GM19468 (cell line): ENCODE data around the gene CASTOR1.

Experiments
- ATAC-seq: cut with Tn5 transposase; IDR thresholded peaks from one replicate; pipeline ENCODE4 v1.9.1; 2021; ENCODE audit warnings: mild to moderate bottlenecking, moderate library complexity, moderate number of reproducible peaks; ENCODE audit not compliant: unreplicated experiment; ENCODE audit errors: extremely low read depth

The CASTOR1 gene

DNA sequence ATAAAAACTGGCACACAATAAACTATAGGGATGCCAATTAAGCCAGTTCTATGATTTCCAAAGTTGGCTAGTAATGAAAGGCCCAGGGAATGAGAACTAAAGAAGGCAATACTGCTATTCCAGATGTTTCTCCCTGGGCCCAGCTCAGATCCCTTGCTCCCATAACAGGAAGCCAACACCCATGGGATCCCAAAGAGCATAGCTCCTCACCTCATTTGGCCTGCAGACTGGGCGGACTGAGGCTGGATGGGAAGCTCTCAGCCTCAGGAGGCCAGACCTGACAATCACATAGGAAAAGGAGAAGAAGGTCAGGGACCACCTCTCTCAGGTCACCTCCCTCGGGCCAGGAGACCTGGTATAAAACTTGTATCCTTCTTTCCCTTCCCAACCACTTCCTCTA lies 32.2 kb upstream of the CASTOR1 start:
- ATAC-seq, result no peak

DNA sequence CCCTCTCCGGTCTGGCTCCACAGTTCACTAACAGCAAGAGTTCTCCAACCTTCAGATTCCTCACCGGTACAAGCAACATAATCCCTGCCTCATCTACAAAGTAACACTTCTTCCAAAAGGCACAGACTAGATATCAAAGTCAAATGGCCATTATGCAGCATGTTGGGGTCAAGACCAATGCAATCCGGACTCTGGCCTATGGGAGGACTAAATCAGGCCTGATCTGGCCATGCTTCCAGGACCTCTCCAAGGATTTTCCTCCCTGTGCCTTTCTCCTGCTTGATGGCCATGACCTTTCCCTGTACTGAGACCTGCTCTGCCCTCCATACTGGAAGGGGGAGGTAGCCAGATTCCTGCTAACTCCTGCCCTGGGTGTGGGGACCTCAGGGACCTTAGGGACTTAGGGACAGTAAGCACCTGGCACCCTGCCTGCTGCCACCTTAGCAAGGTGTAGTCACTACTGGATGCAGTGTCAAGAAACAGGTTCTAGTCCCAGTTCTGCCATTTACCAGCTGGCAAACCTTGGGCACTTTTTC lies 30.8 kb upstream of the CASTOR1 start:
- ATAC-seq, result no peak

DNA sequence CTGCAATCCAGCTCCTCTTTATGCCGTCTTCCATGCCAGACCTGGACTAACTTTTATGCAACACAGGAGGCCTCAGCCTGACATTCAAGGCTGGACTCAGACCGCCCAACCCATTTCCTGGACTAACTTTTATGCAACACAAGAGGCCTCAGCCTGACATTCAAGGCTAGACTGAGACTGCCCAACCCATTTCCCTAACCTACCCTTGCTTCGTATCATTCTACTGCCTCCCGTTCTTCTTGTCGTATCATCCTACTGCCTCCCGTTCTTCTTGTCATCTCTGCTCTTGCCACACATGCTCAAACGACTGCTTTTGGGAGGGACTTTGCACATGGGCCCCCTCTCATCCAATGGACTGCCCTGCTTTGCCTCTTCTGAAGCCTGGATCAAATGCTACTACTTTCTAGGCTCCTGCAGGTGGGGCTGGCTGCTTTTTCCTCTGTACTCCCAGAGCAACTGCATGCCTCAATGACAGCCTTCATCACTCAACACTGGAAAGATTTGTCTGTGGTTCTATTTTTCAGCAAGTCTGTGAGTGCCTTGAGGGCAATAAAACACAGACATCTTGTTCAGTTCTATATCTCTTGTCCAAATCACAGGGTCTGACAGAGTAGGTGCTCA lies 29.6 kb upstream of the CASTOR1 start:
- no peak for ATAC-seq

DNA sequence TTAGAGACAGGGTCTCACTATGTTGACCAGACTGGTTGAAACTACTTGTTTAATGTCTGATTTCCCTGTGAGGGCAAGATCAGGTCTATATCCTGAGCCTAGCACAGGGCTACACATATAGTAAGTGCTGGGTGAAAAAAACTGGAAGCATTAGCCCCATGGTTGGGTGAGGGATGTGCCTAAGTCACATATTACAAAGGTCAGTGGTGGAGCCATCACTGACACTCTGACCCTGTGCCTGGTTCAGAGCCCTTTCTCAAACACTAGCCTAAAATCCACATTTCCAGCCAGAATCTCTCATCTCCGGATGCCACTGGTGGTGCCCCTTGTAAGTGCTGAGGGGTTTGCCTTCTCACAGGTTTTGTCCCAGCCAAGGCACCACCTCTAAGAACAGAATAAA lies 28.5 kb upstream of the CASTOR1 start:
- no peak for ATAC-seq

DNA sequence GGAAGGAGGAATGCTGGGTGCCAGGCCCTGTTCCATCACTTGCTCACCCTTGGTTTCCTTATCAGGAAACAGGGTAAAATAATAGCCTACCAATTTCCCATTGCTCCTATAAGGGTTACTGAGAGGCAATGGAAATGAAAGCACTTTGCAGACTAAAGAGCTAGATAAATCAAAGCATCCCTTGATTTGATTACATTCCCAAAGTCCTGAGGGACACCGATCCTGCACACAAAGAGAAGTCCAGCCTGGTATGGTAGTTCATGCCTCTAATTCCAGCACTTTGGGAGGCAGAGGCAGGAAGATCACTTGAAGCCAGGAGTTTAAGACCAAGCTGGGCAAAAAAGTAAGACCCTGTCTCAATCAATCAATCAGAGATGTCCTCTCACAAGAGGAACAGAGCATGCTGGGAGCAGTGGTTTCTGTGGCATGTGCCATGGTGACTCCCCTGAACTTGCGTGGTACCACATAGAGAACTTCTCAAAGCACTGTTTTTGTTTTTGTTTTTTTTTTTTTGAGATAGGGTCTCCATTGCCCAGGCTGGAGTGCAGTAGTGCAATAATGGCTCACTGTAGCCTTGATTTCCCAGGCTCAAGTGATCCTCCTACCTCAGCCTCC lies 26.8 kb upstream of the CASTOR1 start:
- ATAC-seq, result no peak

DNA sequence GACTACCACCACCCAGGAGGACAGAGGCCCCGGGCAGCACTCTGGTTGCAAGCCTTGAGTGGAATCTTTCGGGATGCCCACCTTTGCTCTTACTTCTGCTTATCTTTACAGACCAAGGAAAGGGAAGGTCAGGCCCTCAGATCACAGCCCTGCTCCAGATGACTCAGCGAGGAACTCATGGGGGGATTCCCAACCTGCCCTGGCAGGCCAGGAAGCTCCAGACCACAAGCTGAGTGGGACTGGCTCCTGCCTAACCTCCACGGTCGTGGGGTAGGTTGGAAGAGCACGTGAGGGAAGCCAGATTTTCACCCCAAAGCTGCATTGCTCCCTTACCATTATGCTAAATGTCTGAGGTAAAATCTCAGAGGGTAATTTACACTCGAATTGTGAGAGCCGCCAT lies 25.6 kb upstream of the CASTOR1 start:
- ATAC-seq, result no peak

DNA sequence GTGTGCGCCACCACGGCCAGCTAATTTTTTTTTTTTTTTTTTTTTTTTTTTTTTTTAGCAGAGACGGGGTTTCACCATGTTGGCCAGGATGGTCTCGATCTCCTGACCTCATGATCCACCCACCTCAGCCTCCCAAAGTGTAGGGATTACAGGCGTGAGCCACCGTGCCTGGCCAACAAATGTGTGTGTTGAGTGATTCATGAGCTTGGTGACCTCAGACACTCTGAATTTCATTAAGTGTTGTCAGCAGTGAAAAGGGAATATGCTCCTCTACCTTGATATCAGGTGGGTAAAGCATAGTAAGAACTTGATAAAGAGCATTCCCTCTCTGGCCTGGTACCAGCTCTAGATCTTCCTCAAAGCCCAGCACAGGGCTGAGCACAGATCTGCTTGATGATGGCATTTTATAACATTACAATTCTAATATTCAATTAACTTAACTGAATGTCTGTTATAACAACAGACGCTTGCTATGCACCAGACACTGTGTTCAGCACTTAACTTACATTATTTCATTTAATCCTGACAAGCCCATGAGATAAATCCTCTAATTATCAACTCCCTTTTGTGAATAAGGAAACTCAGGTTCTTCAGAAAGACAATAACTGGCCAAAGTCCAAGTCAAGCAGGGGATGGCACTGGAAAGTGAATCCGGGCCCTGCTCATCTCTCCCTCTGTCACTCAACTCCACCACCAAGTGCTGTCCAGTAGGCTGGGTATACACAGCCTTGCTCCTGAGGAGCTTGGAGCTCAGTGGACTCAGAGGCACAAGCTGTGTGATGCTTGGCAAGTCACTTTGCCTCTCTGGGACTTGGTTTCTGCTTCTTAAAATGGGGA lies 24.4 kb upstream of the CASTOR1 start:
- no peak for ATAC-seq

DNA sequence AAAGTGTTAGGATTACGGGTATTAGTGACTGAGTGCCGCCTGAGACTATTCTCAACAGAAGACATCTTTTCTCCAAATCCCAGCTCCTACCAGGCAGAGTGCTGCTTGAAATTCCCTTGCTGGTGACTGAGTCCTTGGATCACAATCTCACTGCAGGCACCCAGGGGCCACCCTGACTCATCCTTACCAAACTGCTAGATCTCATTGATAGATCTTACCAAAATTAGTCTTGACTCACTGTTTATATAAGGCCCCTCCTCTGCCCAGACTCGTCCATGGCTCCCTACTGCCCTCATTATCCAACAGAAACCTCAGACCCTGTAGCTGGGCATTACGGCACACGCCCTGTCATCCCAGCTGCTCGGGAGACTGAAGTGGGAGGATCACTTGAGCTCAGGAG lies 22.7 kb upstream of the CASTOR1 start:
- ATAC-seq, result no peak

DNA sequence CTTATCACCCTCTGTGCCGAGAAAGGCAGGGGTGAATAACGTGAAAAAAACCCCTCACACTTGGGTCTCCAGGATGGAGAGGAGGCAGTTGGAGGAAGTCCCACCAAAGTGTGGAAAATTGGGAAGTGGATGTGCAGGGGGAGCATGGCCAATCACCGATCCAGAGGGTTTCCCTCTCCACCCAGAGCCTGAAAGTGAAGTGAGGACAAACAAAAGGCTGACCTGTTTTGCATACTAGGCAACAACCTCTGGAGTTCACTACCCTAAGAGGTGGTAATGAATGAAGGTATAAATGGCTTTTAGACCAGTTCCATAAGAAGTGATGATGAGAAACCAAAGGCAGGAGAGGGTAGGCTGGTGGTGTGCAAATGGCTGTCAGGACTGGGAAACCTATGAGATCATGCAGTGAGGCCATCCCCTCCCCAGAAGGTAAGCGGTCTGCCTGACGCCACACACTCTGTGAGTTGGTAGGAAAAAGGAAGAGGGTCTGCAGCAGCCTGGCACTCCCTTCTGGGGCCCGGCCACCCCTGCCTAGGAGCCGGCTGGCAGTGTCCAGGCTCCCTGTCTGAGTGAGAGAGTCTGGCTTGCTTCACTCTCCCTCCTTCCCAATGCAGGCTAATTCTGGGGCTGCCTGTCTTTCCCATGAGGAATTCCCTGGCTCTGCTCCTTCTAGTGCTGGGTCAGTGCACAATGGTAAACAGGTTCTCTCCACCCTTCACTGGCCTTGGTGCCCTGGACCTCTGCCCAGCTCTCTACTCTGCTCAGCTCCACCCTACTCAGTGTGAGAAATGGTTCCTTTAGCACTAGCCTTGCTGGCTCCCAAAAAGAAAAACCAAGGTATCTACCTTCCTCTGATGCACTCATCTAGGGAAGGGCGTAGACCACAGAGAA lies 21.8 kb upstream of the CASTOR1 start:
- no peak for ATAC-seq

DNA sequence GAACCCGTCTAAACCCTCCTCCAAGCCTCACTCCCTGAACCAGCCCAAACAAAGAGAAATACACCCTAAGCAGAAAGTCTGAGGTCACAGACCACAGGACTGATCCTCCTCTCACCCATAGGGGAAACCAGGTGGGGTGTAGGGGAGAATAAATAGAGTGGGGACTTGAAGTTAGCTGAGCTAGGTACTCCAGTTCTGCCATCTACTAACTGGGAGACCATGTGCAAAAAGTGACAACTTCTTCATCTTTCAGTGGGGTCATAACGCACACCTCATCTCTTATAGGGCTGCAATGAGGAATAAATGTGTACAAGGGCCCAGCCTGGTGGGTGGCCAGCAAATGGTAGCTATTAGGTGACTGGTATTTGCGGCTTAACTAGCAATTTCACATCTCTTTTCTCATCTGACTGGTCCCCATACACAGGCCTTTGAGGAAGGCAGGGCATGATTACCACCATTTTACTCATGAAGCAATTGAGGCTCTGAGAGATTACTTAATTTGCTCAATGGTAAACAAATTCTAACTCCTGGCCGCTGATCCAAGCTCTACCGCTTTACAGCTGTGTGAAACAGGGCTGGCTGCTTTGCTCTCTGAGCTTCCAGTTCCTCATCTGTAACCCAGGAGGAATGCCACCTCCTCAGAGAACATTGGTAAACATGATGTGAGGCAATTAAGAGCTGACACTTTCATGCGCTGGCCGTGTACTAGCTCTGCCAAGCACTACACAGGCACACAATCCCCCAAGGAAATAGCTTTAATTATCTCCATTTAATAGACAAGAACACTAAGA lies 20.8 kb upstream of the CASTOR1 start:
- no peak for ATAC-seq

DNA sequence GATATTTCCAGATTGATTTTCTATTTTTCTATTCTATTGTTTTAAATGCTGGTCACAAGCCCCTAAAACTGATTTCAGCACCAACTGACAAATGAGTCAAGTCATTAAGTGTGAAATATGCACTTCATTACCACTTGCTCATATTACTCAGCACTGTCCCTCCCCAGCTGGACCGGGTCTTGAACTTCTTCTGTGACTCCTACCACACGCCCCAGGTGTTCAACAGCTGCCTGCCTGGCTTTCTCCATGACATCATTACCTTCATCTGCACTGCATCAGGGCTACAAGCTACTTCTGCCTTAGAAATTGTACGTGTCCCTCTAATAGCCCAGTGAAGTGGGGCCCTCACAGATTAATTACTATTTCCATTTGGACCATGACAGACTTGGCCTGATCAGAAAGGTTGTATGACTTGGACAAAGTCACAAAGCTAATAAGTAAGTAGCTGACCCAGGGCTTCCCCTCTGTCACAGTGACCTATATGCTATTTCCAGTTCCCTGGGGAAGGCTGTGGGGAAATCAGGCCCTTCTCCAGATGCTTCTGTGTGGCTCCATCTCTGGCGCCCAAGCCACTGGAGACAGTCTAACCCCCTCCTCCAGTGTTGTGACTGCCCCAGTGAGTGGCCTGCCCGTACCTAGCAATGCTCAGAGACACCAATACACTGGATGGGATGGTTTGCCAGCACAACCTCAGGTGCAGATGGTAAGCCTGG lies 19.4 kb upstream of the CASTOR1 start:
- no peak for ATAC-seq

DNA sequence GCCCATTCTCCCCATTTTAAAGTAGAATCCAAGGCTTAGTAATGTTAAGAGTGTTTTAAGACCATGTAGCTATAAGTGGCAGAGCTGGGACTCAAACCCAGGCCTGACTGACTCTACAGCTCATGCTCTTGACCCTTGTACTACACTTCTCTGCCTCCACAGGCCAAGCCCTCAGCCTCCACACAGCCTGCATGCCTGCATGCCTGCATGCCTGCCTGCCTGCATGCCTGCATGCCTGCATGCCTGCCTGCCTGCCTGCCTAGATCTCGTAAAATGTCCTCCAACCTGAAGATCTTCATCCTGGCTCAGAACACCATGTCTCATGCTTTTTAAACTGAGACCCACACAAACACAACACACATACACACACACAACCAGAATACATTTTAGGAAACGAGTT lies 18.8 kb upstream of the CASTOR1 start:
- ATAC-seq, result no peak

DNA sequence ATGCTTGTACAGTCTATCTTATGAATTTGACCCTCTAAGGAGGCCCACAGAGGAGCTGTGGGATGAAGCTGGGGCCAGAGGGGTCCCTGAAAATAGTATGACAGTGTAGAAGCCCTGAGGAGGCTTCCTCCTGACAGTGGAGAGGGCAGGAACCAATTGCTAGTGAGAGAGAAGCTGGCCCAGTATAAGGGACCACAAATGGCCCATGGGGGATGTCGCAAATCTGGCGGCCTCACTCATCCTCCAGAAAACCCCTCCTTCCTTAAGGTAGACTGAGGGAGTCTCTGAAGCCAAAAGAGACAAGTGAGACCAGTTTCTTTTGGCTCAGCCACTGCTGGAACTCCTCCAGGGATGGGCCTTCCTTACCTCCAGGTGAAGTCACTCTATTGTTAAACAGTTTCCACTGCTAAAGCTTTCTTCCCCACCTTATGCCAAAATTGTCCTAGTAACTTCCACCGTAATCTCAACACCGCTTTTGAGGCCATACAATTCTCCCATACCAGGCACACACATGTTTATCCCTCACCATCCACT lies 17.8 kb upstream of the CASTOR1 start:
- no peak for ATAC-seq

DNA sequence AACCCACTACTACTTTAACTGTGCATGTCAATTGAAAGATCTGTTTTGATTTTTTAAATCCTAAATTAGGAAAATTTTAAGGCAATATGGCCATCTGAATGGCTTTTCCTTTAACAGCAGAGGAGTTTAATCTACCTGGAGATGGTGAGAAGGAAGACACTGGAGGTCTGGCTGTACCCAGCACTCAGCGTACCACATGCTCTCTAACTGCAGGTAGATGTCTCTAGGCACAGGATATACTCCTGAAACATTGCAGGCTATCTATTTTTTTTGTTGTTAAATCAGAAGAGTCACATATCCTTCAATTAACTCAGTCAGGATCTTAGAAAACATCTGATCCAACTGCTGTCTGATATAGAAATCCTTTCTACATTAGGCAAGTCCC lies 17.3 kb upstream of the CASTOR1 start:
- no peak for ATAC-seq

DNA sequence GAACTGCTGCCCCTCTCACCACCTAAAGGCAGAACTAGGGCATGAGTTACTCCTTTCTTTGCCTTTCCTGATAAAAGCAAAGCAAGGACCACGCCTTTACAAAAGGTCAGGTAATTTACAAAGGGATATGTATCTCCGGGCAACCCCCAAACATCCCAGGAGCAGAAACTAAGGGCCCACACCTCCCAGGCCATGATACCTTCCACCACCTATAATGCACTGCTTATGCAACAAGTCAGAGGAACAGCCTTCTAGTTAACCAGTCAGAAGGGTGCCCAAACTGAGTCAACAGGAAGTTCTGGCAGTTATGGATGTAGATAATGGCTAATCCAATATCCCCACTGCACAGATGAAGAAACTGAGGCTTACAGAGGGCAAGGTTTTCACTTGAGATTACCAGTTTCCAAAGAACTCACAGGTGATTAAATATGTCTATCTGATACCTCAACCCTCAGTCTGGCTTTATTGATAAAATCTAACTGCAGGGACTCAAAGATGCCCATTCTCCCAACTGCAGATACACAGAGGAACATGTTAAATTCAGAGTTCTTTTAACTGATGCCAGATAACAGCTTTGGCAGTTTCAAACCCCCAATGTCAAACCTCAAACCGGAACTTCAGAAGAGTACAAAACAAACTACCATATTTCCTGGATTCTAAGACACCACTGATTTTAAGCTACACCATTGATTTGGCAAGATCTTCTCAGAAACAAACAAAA lies 16.8 kb upstream of the CASTOR1 start:
- no peak for ATAC-seq

DNA sequence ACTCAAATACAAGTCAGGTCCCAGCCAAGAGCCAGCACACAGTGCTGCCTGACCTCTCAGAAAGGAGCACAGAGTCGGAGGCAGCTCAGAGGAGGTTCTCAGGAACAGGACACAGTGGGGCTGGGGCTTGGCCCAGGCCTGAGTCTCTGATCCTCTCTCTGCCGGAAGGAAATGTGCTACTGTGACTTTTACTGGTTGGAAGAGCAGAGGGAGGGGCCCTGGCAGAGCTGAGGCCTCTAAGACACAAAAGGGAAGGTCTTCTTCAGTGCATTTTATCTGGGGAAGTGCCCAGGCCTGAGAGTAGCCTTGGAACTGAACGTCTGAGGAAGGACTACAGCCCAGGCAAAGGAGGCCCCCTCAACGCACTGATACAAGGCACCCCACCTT lies 16.2 kb upstream of the CASTOR1 start:
- no peak for ATAC-seq

DNA sequence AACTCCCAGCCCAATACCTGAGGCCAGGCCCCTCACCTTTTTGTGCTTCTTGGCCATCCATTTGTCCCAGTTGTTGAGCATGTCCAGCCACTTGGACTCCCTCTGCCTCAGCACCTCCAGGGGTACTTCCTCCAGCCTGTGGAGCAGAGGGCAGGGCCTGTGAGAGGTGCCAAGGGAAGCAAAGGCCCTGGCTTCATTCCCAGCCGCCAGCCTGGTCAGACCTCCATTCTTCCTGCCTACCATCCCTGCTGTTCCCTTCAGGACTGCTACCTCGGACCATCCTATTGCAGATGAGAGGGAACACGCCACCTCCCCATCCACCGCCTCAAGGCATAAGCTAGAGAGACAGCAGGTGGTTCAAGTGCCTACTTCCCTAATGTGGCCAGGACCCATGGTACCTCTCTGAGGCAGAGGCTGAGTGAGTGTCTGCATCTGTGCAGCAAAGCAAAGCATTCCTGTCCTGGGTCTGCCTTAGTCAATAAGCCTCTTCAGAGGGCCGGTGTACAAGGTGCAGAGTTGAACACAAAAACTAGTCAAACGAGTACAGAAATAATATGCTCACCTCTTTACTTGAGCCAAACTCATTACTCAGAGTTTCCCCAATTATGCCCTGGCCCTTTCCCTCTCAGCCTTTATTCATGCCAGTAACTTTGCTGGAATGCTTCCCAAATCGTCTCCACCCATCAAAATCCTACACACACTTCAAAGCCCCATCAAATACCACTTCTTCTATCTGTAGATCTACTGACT lies 15.4 kb upstream of the CASTOR1 start:
- no peak for ATAC-seq

DNA sequence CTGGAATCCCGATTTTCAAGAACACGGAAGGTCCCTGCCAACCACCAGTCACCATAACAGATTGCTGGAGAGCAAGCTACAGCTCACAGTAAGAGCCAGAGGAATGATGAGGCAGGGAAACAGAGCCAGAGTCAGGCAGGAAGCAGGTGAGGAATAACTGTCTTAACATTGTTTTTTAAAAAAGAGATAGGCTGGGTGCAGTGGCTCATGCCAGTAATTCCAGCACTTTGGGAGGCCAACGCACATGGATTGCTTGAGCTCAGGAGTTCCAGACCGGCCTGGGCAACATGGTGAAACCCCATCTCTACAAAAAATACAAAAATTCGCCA lies 13.5 kb upstream of the CASTOR1 start:
- ATAC-seq, result no peak
